Mucosa of rectum (tissue), 2 donors: ENCODE data around the gene TMEFF2.
"Not testable (repeated sequence)": the region's sequence is repeated elsewhere in the genome, so short reads cannot be mapped to it uniquely, and the experiment has no call there.

Source experiments
- H3K27ac ChIP-seq, 2 donors: one replicate each; pipeline ENCODE4 v1.7.0; 2013; ENCODE audit warnings: inconsistent platforms in 2 of 2, low read depth in 2 of 2, low read length in 2 of 2
- H3K27me3 ChIP-seq, 2 donors: one replicate each; pipeline ENCODE4 v1.7.0; 2013; ENCODE audit warnings: low read length in 2 of 2; ENCODE audit not compliant: control insufficient read depth in 2 of 2, insufficient read depth in 2 of 2
- H3K36me3 ChIP-seq, 2 donors: one replicate each; pipeline ENCODE4 v1.7.0; 2013; ENCODE audit warnings: low read length in 2 of 2; ENCODE audit not compliant: control insufficient read depth in 2 of 2, insufficient read depth in 2 of 2
- H3K4me1 ChIP-seq, 2 donors: one replicate each; pipeline ENCODE4 v1.7.0; 2013; ENCODE audit warnings: low read length in 2 of 2, mild to moderate bottlenecking in 1 of 2; ENCODE audit not compliant: control insufficient read depth in 2 of 2, insufficient read depth in 2 of 2
- H3K4me3 ChIP-seq, 2 donors: one replicate each; pipeline ENCODE4 v1.7.0; 2013; ENCODE audit warnings: low read length in 2 of 2
- H3K9ac ChIP-seq, 2 donors: one replicate each; pipeline ENCODE4 v1.7.0; 2013; ENCODE audit warnings: low read length in 2 of 2, low read depth in 1 of 2, mild to moderate bottlenecking in 1 of 2
- H3K9me3 ChIP-seq, 2 donors: one replicate each; pipeline ENCODE4 v1.7.0; 2013; ENCODE audit warnings: low read length in 2 of 2; ENCODE audit not compliant: control insufficient read depth in 2 of 2
- donor health status: healthy.
- donor health status: Normal muscosa, but diverticular disease.

The TMEFF2 gene

DNA sequence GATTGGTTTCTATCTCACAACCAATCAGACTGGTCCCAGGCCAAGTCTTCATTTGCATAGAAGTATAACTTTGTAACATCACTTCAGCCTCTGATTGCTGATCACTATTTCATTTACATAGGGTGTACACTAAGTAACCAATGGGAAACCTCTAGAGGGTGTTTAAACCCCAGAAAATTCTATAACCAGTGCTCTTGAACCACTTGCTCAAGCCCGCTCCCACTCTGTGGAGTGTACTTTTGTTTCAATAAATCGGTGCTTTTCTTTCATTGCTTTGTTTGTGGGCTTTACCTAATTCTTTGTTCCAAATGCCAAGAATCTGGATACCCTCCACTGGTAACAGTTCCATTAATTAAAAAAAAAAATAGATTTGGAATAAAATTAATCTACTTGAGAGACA lies 77.0 kb downstream of the TMEFF2 start:
- no peaks in the 10 kb centered on the region for H3K27me3 ChIP-seq
- H3K36me3 ChIP-seq, result no peaks in the 10 kb centered on the region
- H3K4me1 ChIP-seq, result no peaks in the 10 kb centered on the region
- H3K4me3 ChIP-seq, result no peak overlapping the region
- no peak overlapping the region for H3K9ac ChIP-seq
- H3K9me3 ChIP-seq, result no peaks in the 10 kb centered on the region
- no peak overlapping the region for H3K27ac ChIP-seq

DNA sequence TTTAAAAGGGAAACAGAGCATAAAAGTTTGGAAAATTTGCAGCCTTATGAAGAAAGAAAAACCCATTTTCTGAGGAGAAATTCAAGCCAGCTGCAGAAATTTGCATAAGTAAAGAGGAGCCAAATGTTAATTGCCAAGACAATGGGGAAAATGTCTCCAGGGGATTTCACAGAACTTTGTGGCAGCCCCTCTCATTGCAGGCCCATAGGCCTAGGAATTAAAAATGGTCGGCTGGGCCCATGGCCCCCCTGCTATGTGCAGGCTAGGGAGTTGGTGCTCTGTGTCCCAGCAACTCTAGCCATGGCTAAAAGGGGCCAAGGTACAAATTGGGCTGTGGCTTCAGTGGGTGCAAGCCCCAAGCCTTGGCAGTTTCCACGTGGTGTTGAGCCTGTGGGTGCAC lies 83.2 kb downstream of the TMEFF2 start:
- not testable (repeated sequence) for H3K27me3 ChIP-seq, H3K4me1 ChIP-seq, H3K27ac ChIP-seq, H3K9me3 ChIP-seq, H3K4me3 ChIP-seq, H3K9ac ChIP-seq, H3K36me3 ChIP-seq

DNA sequence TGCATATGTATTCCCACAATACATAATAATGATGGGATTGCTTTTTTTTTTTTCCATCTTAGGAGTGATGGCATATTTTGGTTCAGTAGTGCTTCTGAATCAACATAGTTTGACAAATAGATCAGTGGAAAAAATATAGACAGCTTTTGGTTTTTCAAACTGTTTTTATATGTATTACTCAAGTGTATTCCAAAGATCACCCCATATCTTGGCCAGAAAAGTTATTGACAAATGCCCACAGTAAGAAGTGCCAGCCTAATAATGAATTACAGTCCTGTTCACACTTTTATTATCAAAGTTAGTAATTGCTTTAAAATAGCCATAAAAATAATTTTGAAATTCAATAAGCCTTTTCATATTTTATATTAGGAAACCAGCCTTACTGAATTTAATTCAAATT lies 95.0 kb downstream of the TMEFF2 start:
- Histone ChIP-seq H3K4me1 (no peaks in the 10 kb centered on the region), H3K9ac (no peak overlapping the region), H3K4me3 (no peak overlapping the region), H3K36me3 (no peaks in the 10 kb centered on the region), H3K9me3 (no peaks in the 10 kb centered on the region), H3K27ac (no peak overlapping the region), H3K27me3 (no peaks in the 10 kb centered on the region)

DNA sequence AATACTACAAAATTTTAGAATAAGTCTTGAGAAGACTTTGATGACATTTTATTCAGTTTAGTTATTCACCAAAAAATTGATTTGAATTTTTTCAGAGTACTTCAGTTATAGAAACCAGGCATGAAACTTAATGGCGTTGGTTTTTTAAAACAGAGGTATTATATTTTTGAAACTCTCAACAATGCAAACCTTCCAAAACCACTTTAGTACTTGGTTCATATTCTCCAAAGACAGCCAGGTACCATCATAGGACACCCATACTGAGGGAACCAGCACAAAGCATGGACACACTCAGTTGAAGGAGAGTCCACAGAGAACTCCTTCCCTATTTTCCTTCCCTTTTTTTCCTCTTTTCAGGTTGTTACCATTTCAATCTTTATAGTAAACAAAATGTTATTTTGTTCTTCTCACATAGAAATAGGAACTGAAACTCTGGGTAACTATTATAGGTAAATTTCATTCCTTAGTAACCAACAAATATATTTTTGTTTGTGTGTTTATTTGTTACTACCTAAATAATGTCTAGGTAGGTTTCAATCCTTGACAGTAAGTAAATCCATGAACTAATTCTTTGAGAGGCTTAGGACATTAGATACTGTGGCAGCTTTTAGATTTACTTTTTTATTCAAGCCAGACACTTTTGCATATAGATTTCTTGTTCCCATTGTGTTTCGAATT lies 95.8 kb downstream of the TMEFF2 start:
- Histone ChIP-seq H3K27me3 (no peaks in the 10 kb centered on the region), H3K4me3 (no peak overlapping the region), H3K9me3 (no peaks in the 10 kb centered on the region), H3K4me1 (no peaks in the 10 kb centered on the region), H3K36me3 (no peaks in the 10 kb centered on the region), H3K27ac (no peak overlapping the region), H3K9ac (no peak overlapping the region)

DNA sequence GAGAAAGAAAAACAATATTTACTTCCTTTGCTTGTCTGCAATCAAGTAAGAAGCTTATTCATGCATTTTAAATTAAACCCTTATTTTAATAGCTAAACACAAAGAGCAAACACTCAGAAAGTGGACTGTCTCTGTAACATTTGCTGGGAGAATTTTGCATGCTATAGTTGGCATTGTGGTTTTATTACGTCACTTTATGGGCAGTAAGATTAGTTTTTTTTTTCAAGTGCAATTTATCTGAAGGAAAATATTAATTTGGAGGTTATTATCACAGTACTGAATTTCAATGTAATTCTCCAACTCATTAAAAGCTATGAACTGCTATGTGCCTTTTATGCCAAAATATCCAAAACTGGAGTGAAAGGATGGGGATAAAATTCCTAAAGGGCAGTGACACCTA lies 103.3 kb downstream of the TMEFF2 start:
- Histone ChIP-seq H3K9me3 (no peaks in the 10 kb centered on the region), H3K27me3 (no peaks in the 10 kb centered on the region), H3K4me3 (no peak overlapping the region), H3K4me1 (no peaks in the 10 kb centered on the region), H3K27ac (no peak overlapping the region), H3K36me3 (no peaks in the 10 kb centered on the region), H3K9ac (no peak overlapping the region)

DNA sequence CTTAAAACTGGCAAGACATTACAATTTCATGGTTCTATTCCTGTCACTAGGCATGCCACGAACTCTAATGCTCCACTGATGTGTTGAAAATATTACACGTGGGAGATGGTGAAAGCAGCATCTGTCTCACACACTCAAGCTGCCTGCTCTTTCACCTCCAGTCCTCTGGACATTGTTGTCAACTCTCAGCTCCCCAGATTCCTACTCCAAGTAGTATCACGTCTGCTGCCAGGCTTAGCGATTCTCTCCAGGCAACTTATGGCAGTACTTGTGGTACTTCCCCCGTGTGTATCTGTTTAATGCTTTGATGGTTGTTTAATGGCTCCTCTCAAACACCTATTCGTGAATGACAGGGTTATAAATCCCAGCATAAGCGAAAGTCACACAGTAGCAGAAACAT lies 103.8 kb downstream of the TMEFF2 start:
- no peak overlapping the region for H3K27ac ChIP-seq
- no peaks in the 10 kb centered on the region for H3K9me3 ChIP-seq
- H3K9ac ChIP-seq, result no peak overlapping the region
- no peaks in the 10 kb centered on the region for H3K36me3 ChIP-seq
- no peaks in the 10 kb centered on the region for H3K4me1 ChIP-seq
- H3K27me3 ChIP-seq, result no peaks in the 10 kb centered on the region
- no peak overlapping the region for H3K4me3 ChIP-seq

DNA sequence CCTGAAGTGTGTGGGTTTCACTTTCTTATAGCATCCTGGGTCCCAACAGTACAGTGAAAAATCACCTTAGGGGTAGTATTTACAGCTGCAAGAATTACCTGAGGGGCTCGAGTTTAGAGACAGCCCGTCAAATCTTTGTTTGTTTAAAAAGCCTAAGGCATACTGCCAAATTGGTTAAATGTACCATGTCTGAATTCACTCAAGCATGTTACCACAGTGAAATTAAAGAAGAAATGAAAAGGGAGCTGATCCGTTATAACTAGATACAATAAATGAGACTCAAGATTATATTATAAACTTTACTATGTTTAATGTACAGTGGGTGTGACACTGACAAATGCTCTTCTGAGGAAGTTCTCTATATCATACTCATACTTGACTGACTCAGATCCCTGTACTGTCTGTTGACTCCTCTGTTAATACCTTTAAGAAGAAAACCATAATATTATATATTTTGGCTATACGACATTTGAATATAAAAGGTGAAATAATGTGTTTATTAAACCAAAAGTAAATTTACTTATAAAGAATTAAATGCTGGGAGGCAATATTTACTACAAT lies 107.3 kb downstream of the TMEFF2 start:
- Histone ChIP-seq H3K4me1 (no peaks in the 10 kb centered on the region), H3K27me3 (no peaks in the 10 kb centered on the region), H3K36me3 (no peaks in the 10 kb centered on the region), H3K27ac (no peak overlapping the region), H3K4me3 (no peak overlapping the region), H3K9me3 (no peaks in the 10 kb centered on the region), H3K9ac (no peak overlapping the region)

DNA sequence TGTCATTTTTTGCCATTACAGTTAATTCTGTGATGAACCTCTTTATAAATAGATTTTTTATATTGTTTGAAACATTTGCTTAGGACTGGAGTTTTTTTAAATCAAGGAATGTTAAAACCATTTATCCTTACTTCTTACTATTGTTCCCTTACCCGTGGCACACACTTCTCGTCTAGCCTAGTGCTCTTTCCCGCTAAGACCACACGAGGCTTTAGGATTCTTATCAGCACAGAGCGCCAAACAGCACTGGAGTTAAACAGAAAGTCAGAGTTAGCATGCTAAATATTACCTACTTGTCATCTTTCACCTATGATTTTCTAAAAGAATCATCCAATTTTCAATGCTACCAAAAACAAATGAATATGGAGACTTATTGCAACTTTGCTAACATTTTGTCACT lies 112.6 kb downstream of the TMEFF2 start:
- no peak overlapping the region for H3K4me3 ChIP-seq
- H3K9me3 ChIP-seq, result no peaks in the 10 kb centered on the region
- H3K36me3 ChIP-seq, result no peaks in the 10 kb centered on the region
- no peak overlapping the region for H3K27ac ChIP-seq
- H3K4me1 ChIP-seq, result no peaks in the 10 kb centered on the region
- H3K27me3 ChIP-seq, result no peaks in the 10 kb centered on the region
- H3K9ac ChIP-seq, result no peak overlapping the region

DNA sequence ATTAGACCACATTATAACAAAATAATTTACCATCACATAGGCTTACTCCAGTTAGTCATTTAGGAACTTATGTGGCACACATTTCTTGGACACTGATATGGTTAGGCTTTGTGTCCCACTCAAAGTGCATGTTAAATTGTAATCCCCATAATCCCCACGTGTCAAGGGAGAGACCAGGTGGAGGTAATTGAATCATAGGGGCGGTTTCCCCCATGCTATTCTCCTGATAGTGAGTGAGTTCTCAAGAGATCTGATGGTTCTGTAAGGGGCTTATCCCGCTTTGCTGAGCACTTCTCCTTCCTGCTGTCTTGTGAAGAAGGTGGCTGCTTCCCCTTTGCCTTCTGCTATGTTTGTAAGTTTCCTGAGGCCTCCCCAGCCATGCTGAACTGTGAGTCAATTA lies 114.6 kb downstream of the TMEFF2 start:
- H3K36me3 ChIP-seq, H3K27me3 ChIP-seq, H3K4me1 ChIP-seq, H3K27ac ChIP-seq, H3K9ac ChIP-seq, H3K4me3 ChIP-seq, H3K9me3 ChIP-seq: not testable (repeated sequence)

DNA sequence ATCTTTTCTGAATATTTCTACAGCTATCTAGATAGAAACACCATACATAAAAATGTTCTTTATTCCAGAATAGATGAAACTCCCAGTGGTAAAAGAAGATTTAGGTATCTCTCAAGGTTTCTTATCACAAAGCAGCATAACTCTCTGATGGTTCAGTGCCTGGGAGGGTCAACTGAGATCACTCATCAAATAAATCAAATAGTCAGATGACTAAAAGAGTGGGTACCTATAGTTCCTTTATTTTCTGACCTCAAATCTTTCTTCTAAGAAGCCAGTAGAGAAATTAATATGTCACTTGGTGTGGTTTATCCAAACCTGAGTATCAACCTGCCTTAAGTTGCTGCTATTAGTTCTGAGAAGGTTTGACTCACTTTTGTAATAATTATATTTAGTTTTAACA lies 120.9 kb downstream of the TMEFF2 start:
- Histone ChIP-seq H3K27ac (no peak overlapping the region), H3K4me3 (no peak overlapping the region), H3K9me3 (no peaks in the 10 kb centered on the region), H3K36me3 (no peaks in the 10 kb centered on the region), H3K4me1 (no peaks in the 10 kb centered on the region), H3K9ac (no peak overlapping the region), H3K27me3 (no peaks in the 10 kb centered on the region)

DNA sequence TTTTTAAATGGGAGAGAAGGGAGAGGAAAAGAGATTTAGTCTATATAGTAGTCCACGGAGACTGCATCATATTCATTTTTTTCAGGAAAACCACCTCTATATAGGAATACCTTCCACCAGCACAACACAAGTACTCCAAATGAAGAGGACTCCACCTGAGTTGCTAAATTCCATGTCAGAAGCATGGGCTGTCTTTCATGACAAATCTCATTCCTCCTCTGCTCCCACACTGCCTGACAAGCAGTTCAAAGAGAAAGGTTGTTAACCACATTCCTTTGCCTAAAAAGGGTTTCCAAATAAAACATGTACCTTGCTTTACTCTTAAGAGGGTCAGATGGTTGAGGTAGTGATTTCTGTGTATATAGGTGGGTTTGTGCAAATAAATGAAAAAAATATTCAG lies 122.0 kb downstream of the TMEFF2 start:
- no peaks in the 10 kb centered on the region for H3K4me1 ChIP-seq
- H3K36me3 ChIP-seq, result no peaks in the 10 kb centered on the region
- no peak overlapping the region for H3K9ac ChIP-seq
- H3K4me3 ChIP-seq, result no peak overlapping the region
- no peak overlapping the region for H3K27ac ChIP-seq
- H3K27me3 ChIP-seq, result no peaks in the 10 kb centered on the region
- no peaks in the 10 kb centered on the region for H3K9me3 ChIP-seq
